Measurements from ENCODE around the gene APOO. TPM values are rescaled to one million over a fixed set of nuclear protein-coding genes. Genes with fewer than 3 reads are reported as not detected.

Gene APOO
- 21.9 and 22.4 TPM in 2 replicates for total RNA-seq

GRCh38 chrX:23907498-23908218 is at the start of gene APOO, which contains the start of gene CXorf58:
APOO (minus strand) TSS chrX:23907938; CDS start chrX:23907702, 236 bp downstream.
CXorf58 (plus strand) TSS chrX:23908006; CDS start chrX:23910303, 2,297 bp downstream.
- Mint-ChIP-seq H3K27me3 (ENCODE audit: low read depth) (no peaks in the 10 kb centered on the region), H3K4me3 (ENCODE audit: low read depth) (peak within 1 kb of the TSS; percentile 77), H3K36me3 (ENCODE audit: low read depth) (no peaks in the 10 kb centered on the region), H3K4me1 (ENCODE audit: low read depth) (peaks cover 22% of the 10 kb centered on the region), H3K9me3 (no peaks in the 10 kb centered on the region), H3K27ac (peak within 1 kb of the TSS; percentile 85)
- intact Hi-C loops (cut with micrococcal nuclease), result loop anchor here (1.0 to 10.0 kb wide), 8 partner anchors 24 to 337 kb away; partner anchors contain the start of genes EIF2S3, PRDX4 and SAT1
- DNase-seq (ENCODE audit: low spot score), result peak; percentile 90

- no peak overlapping the region for H3K27ac Mint-ChIP-seq
- H3K36me3 Mint-ChIP-seq (ENCODE audit: low read depth), result no peaks in the 10 kb centered on the region
- no peaks in the 10 kb centered on the region for H3K27me3 Mint-ChIP-seq (ENCODE audit: low read depth)
- no peaks in the 10 kb centered on the region for H3K9me3 Mint-ChIP-seq
- DNase-seq (ENCODE audit: low spot score), result no peak
- H3K4me3 Mint-ChIP-seq (ENCODE audit: low read depth), result no peak overlapping the region
- intact Hi-C loops (cut with micrococcal nuclease), result loop anchor here (5.0 kb wide), 1 partner anchor 73 kb away; the partner anchor contains the start of gene KLHL15
- peaks cover 28% of the 10 kb centered on the region for H3K4me1 Mint-ChIP-seq (ENCODE audit: low read depth)
Measured at GRCh38 chrX:23954396-23954795, 46.7 kb upstream of the APOO start.

DNA sequence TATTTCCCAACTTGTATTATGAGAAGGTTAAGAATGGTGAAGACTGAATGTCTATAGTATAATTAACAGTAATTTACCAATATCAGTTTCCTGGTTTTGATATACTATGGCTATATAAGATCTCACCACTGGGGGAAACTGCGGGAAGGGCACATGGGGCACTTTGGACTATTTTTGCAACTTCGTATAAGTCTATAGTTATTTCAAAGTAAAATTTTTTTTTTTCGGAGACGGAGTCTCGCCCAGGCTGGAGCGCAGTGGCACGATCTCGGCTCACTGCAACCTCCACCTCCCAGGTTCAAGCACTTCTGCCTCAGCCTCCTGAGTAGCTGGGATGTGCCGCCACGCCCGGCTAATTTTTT is 46.2 kb upstream of the APOO start:
- peak overlapping the region; percentile 95 for H3K27ac Mint-ChIP-seq
- intact Hi-C loops (cut with micrococcal nuclease), result loop anchor here (1.0 to 5.0 kb wide), 4 partner anchors 23 to 100 kb away; partner anchors contain the start of genes CXorf58, EIF2S3 and KLHL15
- H3K9me3 Mint-ChIP-seq, result no peaks in the 10 kb centered on the region
- DNase-seq (ENCODE audit: low spot score), result no peak
- peaks cover 26% of the 10 kb centered on the region for H3K4me1 Mint-ChIP-seq (ENCODE audit: low read depth)
- H3K4me3 Mint-ChIP-seq (ENCODE audit: low read depth), result peak overlapping the region; percentile 83
- H3K36me3 Mint-ChIP-seq (ENCODE audit: low read depth), result no peaks in the 10 kb centered on the region
- no peaks in the 10 kb centered on the region for H3K27me3 Mint-ChIP-seq (ENCODE audit: low read depth)

DNA sequence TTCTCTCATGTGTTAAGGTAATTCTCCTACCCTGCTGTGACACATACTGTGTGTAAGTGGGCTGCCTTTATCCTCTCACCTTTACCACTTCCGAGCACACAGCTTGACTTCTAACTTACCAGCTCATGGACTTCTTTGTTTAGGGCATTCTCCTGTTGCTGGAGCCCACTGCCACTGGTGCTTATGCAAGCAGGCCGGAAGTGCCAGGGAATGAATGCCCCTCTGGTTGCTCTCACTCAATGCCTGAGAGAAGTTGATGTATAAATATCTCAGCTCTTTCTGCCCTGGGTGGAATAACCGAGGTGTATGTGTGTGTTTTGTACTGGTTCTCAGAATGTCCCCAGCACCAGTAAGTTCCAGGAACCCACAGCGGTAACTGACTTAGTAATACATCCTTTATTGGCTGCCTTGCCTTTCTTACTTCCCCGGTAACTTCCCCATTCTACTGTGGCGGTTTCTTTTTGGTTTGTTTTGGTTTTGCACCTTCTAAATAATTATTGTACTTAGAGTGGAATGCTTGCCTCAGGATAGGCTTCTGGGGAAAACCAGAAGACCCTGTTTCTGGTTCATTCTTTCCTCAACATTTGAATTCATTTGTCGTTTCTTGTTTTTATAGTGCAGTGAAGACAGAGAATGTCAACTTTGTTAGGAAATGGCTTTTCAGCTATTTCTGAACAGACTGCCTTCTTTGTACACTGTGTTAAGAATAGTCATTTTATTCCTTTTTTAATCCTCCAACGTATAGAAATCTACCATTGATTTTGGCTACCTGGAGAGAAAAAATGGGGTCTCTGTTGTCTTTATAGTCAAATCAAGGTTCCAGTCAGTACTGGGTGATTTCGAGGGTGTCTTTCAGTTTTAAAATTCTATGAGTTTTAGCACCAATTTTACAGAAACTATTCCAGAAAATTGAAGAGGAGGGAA is 45.5 kb upstream of the APOO start:
- Mint-ChIP-seq H3K36me3 (ENCODE audit: low read depth) (peaks cover 2% of the 10 kb centered on the region), H3K27ac (peak overlapping the region; percentile 95), H3K4me1 (ENCODE audit: low read depth) (peaks cover 27% of the 10 kb centered on the region), H3K9me3 (no peaks in the 10 kb centered on the region), H3K27me3 (ENCODE audit: low read depth) (no peaks in the 10 kb centered on the region), H3K4me3 (ENCODE audit: low read depth) (peak overlapping the region; percentile 83)
- intact Hi-C loops (cut with micrococcal nuclease), result loop anchor here (1.0 to 5.0 kb wide), 4 partner anchors 22 to 101 kb away; partner anchors contain the start of genes CXorf58, EIF2S3 and KLHL15
- peak; percentile 34 for DNase-seq (ENCODE audit: low spot score)

- intact Hi-C loops (cut with micrococcal nuclease), result loop anchor here (2.0 to 5.0 kb wide), 2 partner anchors 44 to 75 kb away; partner anchors contain the start of genes CXorf58 and KLHL15
- H3K9me3 Mint-ChIP-seq, result no peaks in the 10 kb centered on the region
- DNase-seq (ENCODE audit: low spot score), result no peak
- no peaks in the 10 kb centered on the region for H3K27me3 Mint-ChIP-seq (ENCODE audit: low read depth)
- H3K27ac Mint-ChIP-seq, result no peak overlapping the region
- peaks cover 4% of the 10 kb centered on the region for H3K36me3 Mint-ChIP-seq (ENCODE audit: low read depth)
- peaks cover 27% of the 10 kb centered on the region for H3K4me1 Mint-ChIP-seq (ENCODE audit: low read depth)
- H3K4me3 Mint-ChIP-seq (ENCODE audit: low read depth), result peak overlapping the region; percentile 83
Measured at GRCh38 chrX:23952391-23952790, 44.7 kb upstream of the APOO start.

- Mint-ChIP-seq H3K4me1 (ENCODE audit: low read depth) (peaks cover 10% of the 10 kb centered on the region), H3K27me3 (ENCODE audit: low read depth) (no peaks in the 10 kb centered on the region), H3K36me3 (ENCODE audit: low read depth) (peaks cover 15% of the 10 kb centered on the region), H3K27ac (no peak overlapping the region), H3K9me3 (no peaks in the 10 kb centered on the region), H3K4me3 (ENCODE audit: low read depth) (no peak overlapping the region)
- intact Hi-C loops (cut with micrococcal nuclease), result no loop called here
- no peak for DNase-seq (ENCODE audit: low spot score)
Measured at GRCh38 chrX:23945206-23945605, 37.5 kb upstream of the APOO start.

- Mint-ChIP-seq H3K4me3 (ENCODE audit: low read depth) (no peak overlapping the region), H3K4me1 (ENCODE audit: low read depth) (peaks cover 9% of the 10 kb centered on the region), H3K27me3 (ENCODE audit: low read depth) (no peaks in the 10 kb centered on the region), H3K27ac (no peak overlapping the region), H3K36me3 (ENCODE audit: low read depth) (peaks cover 16% of the 10 kb centered on the region), H3K9me3 (no peaks in the 10 kb centered on the region)
- DNase-seq (ENCODE audit: low spot score), result no peak
- intact Hi-C loops (cut with micrococcal nuclease), result no loop called here
Measured at GRCh38 chrX:23944234-23944633, 36.5 kb upstream of the APOO start.

DNA sequence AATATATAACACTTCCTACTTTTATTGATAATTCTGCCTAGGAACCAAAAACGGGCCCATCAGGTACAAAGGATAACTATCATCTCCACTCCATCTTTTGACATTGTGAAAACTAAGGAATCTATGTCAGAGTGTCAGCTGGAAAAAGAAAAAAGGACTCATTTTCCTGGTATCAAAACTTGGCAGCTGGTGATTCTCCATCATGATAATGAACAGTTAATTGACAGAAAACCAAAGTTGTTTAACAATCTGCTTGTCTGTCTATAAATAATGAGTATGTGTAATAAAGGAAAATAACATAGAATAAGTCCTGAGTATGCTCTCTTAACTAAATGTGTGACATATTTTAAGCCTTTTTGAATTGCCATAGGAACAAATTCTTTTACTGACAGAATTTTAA is 31.5 kb upstream of the APOO start:
- no peak overlapping the region for H3K4me3 Mint-ChIP-seq (ENCODE audit: low read depth)
- H3K27me3 Mint-ChIP-seq (ENCODE audit: low read depth), result no peaks in the 10 kb centered on the region

DNA sequence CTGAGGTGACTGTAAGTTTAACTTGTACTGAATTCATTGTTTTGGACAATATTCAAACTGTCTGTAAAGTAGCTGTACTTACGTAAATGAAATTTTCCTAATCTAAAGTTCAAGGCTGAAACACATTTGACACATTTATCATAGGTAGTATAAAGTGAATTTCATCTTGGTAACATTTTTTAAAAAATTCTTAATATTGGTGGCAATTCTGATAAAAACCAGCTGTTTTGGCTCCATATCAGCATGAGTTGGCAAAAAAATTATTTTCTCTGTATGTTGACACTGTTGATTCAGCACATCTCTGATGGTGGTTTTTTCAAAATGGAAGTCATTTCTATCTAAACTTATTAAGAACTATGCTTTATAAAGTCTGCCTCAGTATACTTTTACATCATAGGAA is 31.0 kb upstream of the APOO start:
- H3K4me1 Mint-ChIP-seq (ENCODE audit: low read depth), result no peaks in the 10 kb centered on the region
- H3K27me3 Mint-ChIP-seq (ENCODE audit: low read depth), result no peaks in the 10 kb centered on the region
- intact Hi-C loops (cut with micrococcal nuclease), result no loop called here
- no peaks in the 10 kb centered on the region for H3K9me3 Mint-ChIP-seq
- DNase-seq (ENCODE audit: low spot score), result no peak
- H3K27ac Mint-ChIP-seq, result no peak overlapping the region
- H3K36me3 Mint-ChIP-seq (ENCODE audit: low read depth), result peaks cover 5% of the 10 kb centered on the region
- no peak overlapping the region for H3K4me3 Mint-ChIP-seq (ENCODE audit: low read depth)

More for the DNA sequence above, 31.5 kb upstream of the APOO start:
- no peaks in the 10 kb centered on the region for H3K9me3 Mint-ChIP-seq
- no peak overlapping the region for H3K27ac Mint-ChIP-seq
- intact Hi-C loops (cut with micrococcal nuclease), result no loop called here
- H3K4me1 Mint-ChIP-seq (ENCODE audit: low read depth), result no peaks in the 10 kb centered on the region
- peaks cover 5% of the 10 kb centered on the region for H3K36me3 Mint-ChIP-seq (ENCODE audit: low read depth)
- DNase-seq (ENCODE audit: low spot score), result no peak

- intact Hi-C loops (cut with micrococcal nuclease), result no loop called here
- H3K36me3 Mint-ChIP-seq (ENCODE audit: low read depth), result peaks cover 5% of the 10 kb centered on the region
- DNase-seq (ENCODE audit: low spot score), result no peak
- H3K27ac Mint-ChIP-seq, result no peak overlapping the region
- no peak overlapping the region for H3K4me3 Mint-ChIP-seq (ENCODE audit: low read depth)
- peaks cover 8% of the 10 kb centered on the region for H3K4me1 Mint-ChIP-seq (ENCODE audit: low read depth)
- H3K9me3 Mint-ChIP-seq, result no peaks in the 10 kb centered on the region
- no peaks in the 10 kb centered on the region for H3K27me3 Mint-ChIP-seq (ENCODE audit: low read depth)
Measured at GRCh38 chrX:23937100-23937499, 29.4 kb upstream of the APOO start.

DNA sequence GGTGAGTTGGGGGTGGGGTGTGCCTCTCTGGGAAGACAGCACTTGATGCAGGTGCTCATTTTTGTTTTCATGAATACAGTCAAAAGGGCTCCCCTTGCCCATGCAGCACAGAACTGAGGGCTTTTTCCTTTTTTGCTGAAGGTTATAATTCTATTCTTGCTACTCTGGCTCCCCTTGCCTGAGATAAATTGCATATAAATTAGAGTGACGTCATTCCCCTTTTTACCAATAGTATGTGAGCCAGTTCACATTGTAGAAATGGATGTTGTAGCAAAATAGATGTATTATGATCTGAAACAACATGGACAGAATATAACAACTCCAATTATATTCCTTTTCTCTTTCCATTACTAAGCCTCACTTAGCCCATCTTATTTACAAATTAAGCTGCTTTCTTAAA is 28.4 kb upstream of the APOO start:
- Mint-ChIP-seq H3K27ac (no peak overlapping the region), H3K36me3 (ENCODE audit: low read depth) (peaks cover 5% of the 10 kb centered on the region), H3K4me3 (ENCODE audit: low read depth) (no peak overlapping the region), H3K27me3 (ENCODE audit: low read depth) (no peaks in the 10 kb centered on the region), H3K9me3 (no peaks in the 10 kb centered on the region), H3K4me1 (ENCODE audit: low read depth) (peaks cover 13% of the 10 kb centered on the region)
- intact Hi-C loops (cut with micrococcal nuclease), result no loop called here
- no peak for DNase-seq (ENCODE audit: low spot score)

GRCh38 chrX:23935106-23935505 is 27.4 kb upstream of the APOO start:
- Mint-ChIP-seq H3K4me1 (ENCODE audit: low read depth) (peaks cover 16% of the 10 kb centered on the region), H3K36me3 (ENCODE audit: low read depth) (no peaks in the 10 kb centered on the region), H3K4me3 (ENCODE audit: low read depth) (no peak overlapping the region), H3K9me3 (no peaks in the 10 kb centered on the region), H3K27me3 (ENCODE audit: low read depth) (no peaks in the 10 kb centered on the region), H3K27ac (no peak overlapping the region)
- intact Hi-C loops (cut with micrococcal nuclease), result no loop called here
- DNase-seq (ENCODE audit: low spot score), result no peak
